Aorta (tissue), 5 donors: ENCODE data around the gene GSG1L. TPM values are rescaled to one million over a fixed set of nuclear protein-coding genes. Genes with fewer than 3 reads are reported as not detected.
"Not testable (repeated sequence)": the region's sequence is repeated elsewhere in the genome, so short reads cannot be mapped to it uniquely, and the experiment has no call there.

Experiments used
- ATAC-seq: fragments of 200-7000 bp; cut with Tn5 transposase; one replicate; pipeline ENCODE4 v1.9.1; 2022; ENCODE audit warnings: moderate library complexity; ENCODE audit not compliant: low FRiP score
- DNase-seq, 2 donors: peaks; one replicate each; pipeline ENCODE4 v3.0.0-alpha.2; 2020
- H3K27ac ChIP-seq, 2 donors: one replicate each; pipeline ENCODE4 v1.5.1; 2013; ENCODE audit warnings: low read length in 2 of 2, mild to moderate bottlenecking in 2 of 2, moderate library complexity in 2 of 2, control low read depth in 1 of 2, inconsistent platforms in 1 of 2, low read depth in 1 of 2
- H3K27me3 ChIP-seq, 2 donors: one replicate each; pipeline ENCODE4 v1.6.1; 2013; ENCODE audit warnings: control low read depth in 1 of 2, low read length in 1 of 2, mild to moderate bottlenecking in 1 of 2, moderate library complexity in 1 of 2; ENCODE audit not compliant: insufficient read depth in 2 of 2, control insufficient read depth in 1 of 2
- H3K36me3 ChIP-seq, 2 donors: one replicate each; pipeline ENCODE4 v1.6.1; 2013; ENCODE audit warnings: control low read depth in 1 of 2, low read length in 1 of 2, mild to moderate bottlenecking in 1 of 2; ENCODE audit not compliant: insufficient read depth in 2 of 2, control insufficient read depth in 1 of 2
- H3K4me1 ChIP-seq, 2 donors: one replicate each; pipeline ENCODE4 v1.6.1; 2013; ENCODE audit warnings: low read length in 2 of 2, control low read depth in 1 of 2, mild to moderate bottlenecking in 1 of 2, moderate library complexity in 1 of 2; ENCODE audit not compliant: insufficient read depth in 2 of 2, control insufficient read depth in 1 of 2
- H3K4me3 ChIP-seq, 2 donors: one replicate each; pipeline ENCODE4 v1.5.1; 2013; ENCODE audit warnings: low read length in 2 of 2, control low read depth in 1 of 2, mild to moderate bottlenecking in 1 of 2
- H3K9me3 ChIP-seq: one replicate; pipeline ENCODE4 v1.6.1; 2013; ENCODE audit warnings: mild to moderate bottlenecking, low read length; ENCODE audit not compliant: control insufficient read depth
- WGBS, 2 donors: extraction: QIAGEN DNeasy Blood & Tissue Kit; methylation state at CpG; one replicate each; pipeline ENCODE4 v1.1.7; 2013; 5-methylcytosine and 5-hydroxymethylcytosine counted together
- intact Hi-C, 2 donors: fragments of 100-400 bp; cut with DNase I; formaldehyde crosslinking; loops; one replicate each; pipeline versions ENCODE4 v1.14.2 to v1.15.0; 2022
- polyA plus RNA-seq, 2 donors: library from polyadenylated mRNA; stranded (reverse); fragments of 200-250 nt; gene quantifications; one replicate each; pipeline ENCODE4 v1.2.3, GENCODE V29; 2013
- total RNA-seq, 2 donors: library from RNA; stranded (reverse); fragmentation: NEBNext Ultra II Directional; extraction: Animal tissue kit (Norgen Biotek cat#: 25700); gene quantifications; one replicate each; pipeline ENCODE4 v1.2.1, GENCODE V29; 2021
- donor health status: healthy with polysubstance abuse.
- donor health status: Bipolar disorder and iron deficiency.
- donor health status: DM: no; HTN: no; CAD: no.
- donor health status: DM: no; HTN: no; CAD: no.
- donor health status: DM: yes; HTN: yes; CAD: no.

Gene GSG1L
- total and polyA plus RNA-seq, 4 donors = 1.6 to 22.2 (median 7.2) TPM

GRCh38 chr16:27747946-27748345 lies 315.6 kb downstream of the GSG1L start:
- DNase-seq (no peak), ATAC-seq (no peak)
- WGBS, 2 donors = 97 to 98% methylated on average over 14 of the region's 14 CpGs
- intact Hi-C loops = no loop called here
- Histone ChIP-seq H3K9me3 (no peaks in the 10 kb centered on the region), H3K27ac (no peak overlapping the region), H3K4me3 (no peak overlapping the region), H3K27me3 (no peaks in the 10 kb centered on the region), H3K4me1 (no peaks in the 10 kb centered on the region), H3K36me3 (no peaks in the 10 kb centered on the region)

- intact Hi-C loops = no loop called here
- Histone ChIP-seq H3K4me1 (no peaks in the 10 kb centered on the region), H3K36me3 (no peaks in the 10 kb centered on the region), H3K4me3 (no peak overlapping the region), H3K9me3 (no peaks in the 10 kb centered on the region), H3K27me3 (no peaks in the 10 kb centered on the region), H3K27ac (no peak overlapping the region)
- WGBS, 2 donors = 96 to 98% methylated on average over 18 of the region's 18 CpGs
- peak; percentile 25 for ATAC-seq
- DNase-seq = no peak
Measured at GRCh38 chr16:27746076-27746855, 317.2 kb downstream of the GSG1L start.

GRCh38 chr16:27745348-27745747 lies 318.2 kb downstream of the GSG1L start:
- WGBS, 2 donors = 97 to 99% methylated on average over 3 of the region's 3 CpGs
- no peaks in the 10 kb centered on the region for H3K9me3 ChIP-seq
- no peaks in the 10 kb centered on the region for H3K27me3 ChIP-seq
- H3K27ac ChIP-seq = no peak overlapping the region
- ATAC-seq = no peak
- intact Hi-C loops = no loop called here
- no peaks in the 10 kb centered on the region for H3K4me1 ChIP-seq
- no peak for DNase-seq
- no peak overlapping the region for H3K4me3 ChIP-seq
- H3K36me3 ChIP-seq = no peaks in the 10 kb centered on the region

- Histone ChIP-seq H3K4me1 (no peaks in the 10 kb centered on the region), H3K9me3 (no peaks in the 10 kb centered on the region), H3K4me3 (no peak overlapping the region), H3K27ac (no peak overlapping the region), H3K27me3 (no peaks in the 10 kb centered on the region), H3K36me3 (no peaks in the 10 kb centered on the region)
- ATAC-seq (no peak), DNase-seq (no peak)
- WGBS, 2 donors = 26 to 34% methylated on average over 5 of the region's 5 CpGs
- intact Hi-C loops = no loop called here
Measured at GRCh38 chr16:27743963-27744362, 319.6 kb downstream of the GSG1L start.

- intact Hi-C loops, H3K4me1 ChIP-seq, ATAC-seq, H3K4me3 ChIP-seq, H3K27ac ChIP-seq, DNase-seq, H3K27me3 ChIP-seq, H3K36me3 ChIP-seq, H3K9me3 ChIP-seq: not testable (repeated sequence)
- WGBS, 2 donors = 98% methylated on average over 3 of the region's 3 CpGs
Measured at GRCh38 chr16:27743001-27743400, 320.5 kb downstream of the GSG1L start.

- no peaks in the 10 kb centered on the region for H3K27me3 ChIP-seq
- 80 to 94% methylated on average over 5 of the region's 5 CpGs for WGBS, 2 donors
- DNase-seq (no peak), ATAC-seq (no peak)
- no peaks in the 10 kb centered on the region for H3K36me3 ChIP-seq
- no peak overlapping the region for H3K4me3 ChIP-seq
- H3K27ac ChIP-seq = no peak overlapping the region
- no peaks in the 10 kb centered on the region for H3K4me1 ChIP-seq
- H3K9me3 ChIP-seq = no peaks in the 10 kb centered on the region
- intact Hi-C loops = no loop called here
Measured at GRCh38 chr16:27742333-27742732, 321.2 kb downstream of the GSG1L start.

GRCh38 chr16:27740496-27741201 lies 322.9 kb downstream of the GSG1L start:
- H3K9me3 ChIP-seq = no peaks in the 10 kb centered on the region
- DNase-seq (peak in 1 of 2 donors; percentile 39), ATAC-seq (no peak)
- H3K36me3 ChIP-seq = no peaks in the 10 kb centered on the region
- 84 to 87% methylated on average over 11 of the region's 11 CpGs for WGBS, 2 donors
- no peak overlapping the region for H3K27ac ChIP-seq
- H3K27me3 ChIP-seq = no peaks in the 10 kb centered on the region
- H3K4me1 ChIP-seq = no peaks in the 10 kb centered on the region
- no peak overlapping the region for H3K4me3 ChIP-seq
- intact Hi-C loops = no loop called here

GRCh38 chr16:27739606-27740357 lies 323.7 kb downstream of the GSG1L start:
- ATAC-seq (no peak), DNase-seq (peak in 1 of 2 donors; percentile 9)
- 91 to 93% methylated on average over 17 of the region's 17 CpGs for WGBS, 2 donors
- Histone ChIP-seq H3K27ac (no peak overlapping the region), H3K36me3 (no peaks in the 10 kb centered on the region), H3K4me3 (no peak overlapping the region), H3K9me3 (no peaks in the 10 kb centered on the region), H3K4me1 (no peaks in the 10 kb centered on the region), H3K27me3 (no peaks in the 10 kb centered on the region)
- intact Hi-C loops = no loop called here
